ENCODE results near the gene LPCAT1. TPM values are rescaled to one million over a fixed set of nuclear protein-coding genes. Genes with fewer than 3 reads are reported as not detected.

LPCAT1 gene
- total and polyA plus RNA-seq, 2 donors (not counting 3 experiments of a cell fraction or from before 2014, with no cell fraction given) = 28.9 to 57.2 TPM

GRCh38 chr5:1516615-1517601 is 6.9 kb downstream of the LPCAT1 start:
- no peak for DNase-seq (ENCODE audit: low read depth, low spot score)
- no peak overlapping the region for H3K4me2 ChIP-seq (ENCODE audit: insufficient read depth, low read length)
- H2AFZ ChIP-seq (ENCODE audit: low read depth, low read length) = no peak overlapping the region
- no peak for FAIRE-seq
- H3K27me3 ChIP-seq (ENCODE audit: control insufficient read depth in 2 of 2, insufficient read depth in 2 of 2, low read length in 2 of 2) = no peaks in the 10 kb centered on the region
- ChIA-PET POLR2A (no interaction called here), CTCF (interaction anchor here (1.0 kb wide), 1 partner anchor 37 kb away, joined by 3 read pairs; no protein-coding TSS in a partner anchor)
- no peaks in the 10 kb centered on the region for H4K20me1 ChIP-seq (replicated peaks; ENCODE audit: control insufficient read depth, extremely low read depth, insufficient read depth, low read length)
- H3K27ac ChIP-seq (ENCODE audit: insufficient read depth, low read depth, low read length) = no peak overlapping the region
- H3K36me3 ChIP-seq (ENCODE audit: control insufficient read depth in 2 of 2, extremely low read depth in 1 of 2, insufficient read depth in 2 of 2, low read length in 2 of 2) = peaks cover 10 to 20% of the 10 kb centered on the region in 2 experiments
- TF ChIP-seq GATA2 (IDR thresholded peaks at IDR 0.05; ENCODE audit: insufficient read depth, insufficient read length, low read depth, low read length) = no peak
- no peak for TF ChIP-seq CTCF (IDR thresholded peaks at IDR 0.05; ENCODE audit: extremely low read depth in 1 of 2, insufficient read depth in 1 of 2, low read depth in 1 of 2, low read length in 2 of 2)
- no peak for TF ChIP-seq POLR2AphosphoS5 (IDR thresholded peaks at IDR 0.05; ENCODE audit: insufficient read depth, low read depth, low read length)
- TF ChIP-seq FOS (IDR thresholded peaks at IDR 0.05; ENCODE audit: borderline replicate concordance, insufficient read depth, low read length) = no peak
- dilution Hi-C loops (cut with MboI; ENCODE audit: extremely low pct_ligation_motif_present, low sequenced_read_pairs) = no loop called here
- H3K9me3 ChIP-seq (replicated peaks; ENCODE audit: control insufficient read depth, insufficient read depth, low read length) = no peaks in the 10 kb centered on the region
- peaks cover 2% of the 10 kb centered on the region for H3K4me1 ChIP-seq (ENCODE audit: control insufficient read depth, extremely low read depth, insufficient read depth, low read length)
- H3K9me1 ChIP-seq (replicated peaks; ENCODE audit: control insufficient read depth, extremely low read depth, insufficient read depth, low read length) = no peaks in the 10 kb centered on the region
- H3K9ac ChIP-seq (replicated peaks; ENCODE audit: extremely low read depth, insufficient read depth, low read length) = no peak overlapping the region
- intact Hi-C loops (cut with micrococcal nuclease) = no loop called here
- no TSS peak for BruUV-seq (replicated peaks)
- peaks cover 90% of the 10 kb centered on the region for H3K79me2 ChIP-seq (ENCODE audit: control insufficient read depth, insufficient read depth, low read length)
- no peak overlapping the region for H3K4me3 ChIP-seq (replicated peaks in 1 of 3; ENCODE audit: insufficient read depth in 1 of 3, low read depth in 1 of 3, low read length in 3 of 3)
